Tibial nerve (tissue), 4 donors: Measurements from ENCODE around the gene PRDM11.

Experiments used
- CTCF ChIP-seq, 5 experiments: fragments of 200-600 bp in 3 of 5; fragments of 450-650 bp in 2 of 5; sonication (generic) in 3 of 5; IDR thresholded peaks; one replicate each; pipeline ENCODE4 v1.5.1; 2016 to 2019; ENCODE audit warnings: antibody characterized with exemption in 5 of 5, mild to moderate bottlenecking in 3 of 5, moderate library complexity in 2 of 5
- EP300 ChIP-seq, 2 donors: sonication (generic); formaldehyde crosslinking; IDR thresholded peaks; one replicate each; pipeline ENCODE4 v1.6.1; 2017; ENCODE audit warnings: antibody characterized with exemption in 2 of 2, mild to moderate bottlenecking in 1 of 2

- TF ChIP-seq CTCF (IDR thresholded peaks at IDR 0.05) = no peak
- no peak for TF ChIP-seq EP300 (IDR thresholded peaks at IDR 0.05)
Observed at GRCh38 chr11:45181193-45181888, 34.9 kb downstream of the PRDM11 start.
